GM12872 (cell line): ENCODE results near the gene ULK3.

Experiments
- TF ChIP-seq, protein P1 (sequence below): IDR thresholded peaks from 3 replicates; pipeline ENCODE4 v1.5.1; 2011; ENCODE audit warnings: low read depth, mild to moderate bottlenecking, low read length, moderate library complexity; ENCODE audit not compliant: insufficient read depth

ULK3 gene

GRCh38 chr15:74843891-74844299, 939 bp upstream of the ULK3 start:
- TF ChIP-seq, protein P1, sequence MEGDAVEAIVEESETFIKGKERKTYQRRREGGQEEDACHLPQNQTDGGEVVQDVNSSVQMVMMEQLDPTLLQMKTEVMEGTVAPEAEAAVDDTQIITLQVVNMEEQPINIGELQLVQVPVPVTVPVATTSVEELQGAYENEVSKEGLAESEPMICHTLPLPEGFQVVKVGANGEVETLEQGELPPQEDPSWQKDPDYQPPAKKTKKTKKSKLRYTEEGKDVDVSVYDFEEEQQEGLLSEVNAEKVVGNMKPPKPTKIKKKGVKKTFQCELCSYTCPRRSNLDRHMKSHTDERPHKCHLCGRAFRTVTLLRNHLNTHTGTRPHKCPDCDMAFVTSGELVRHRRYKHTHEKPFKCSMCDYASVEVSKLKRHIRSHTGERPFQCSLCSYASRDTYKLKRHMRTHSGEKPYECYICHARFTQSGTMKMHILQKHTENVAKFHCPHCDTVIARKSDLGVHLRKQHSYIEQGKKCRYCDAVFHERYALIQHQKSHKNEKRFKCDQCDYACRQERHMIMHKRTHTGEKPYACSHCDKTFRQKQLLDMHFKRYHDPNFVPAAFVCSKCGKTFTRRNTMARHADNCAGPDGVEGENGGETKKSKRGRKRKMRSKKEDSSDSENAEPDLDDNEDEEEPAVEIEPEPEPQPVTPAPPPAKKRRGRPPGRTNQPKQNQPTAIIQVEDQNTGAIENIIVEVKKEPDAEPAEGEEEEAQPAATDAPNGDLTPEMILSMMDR = no peak

GRCh38 chr15:74843445-74843828, 481 bp upstream of the ULK3 start:
- TF ChIP-seq, protein P1 = no peak

GRCh38 chr15:74841891-74842373, 1.0 kb downstream of the ULK3 start:
- TF ChIP-seq, protein P1 = no peak

DNA sequence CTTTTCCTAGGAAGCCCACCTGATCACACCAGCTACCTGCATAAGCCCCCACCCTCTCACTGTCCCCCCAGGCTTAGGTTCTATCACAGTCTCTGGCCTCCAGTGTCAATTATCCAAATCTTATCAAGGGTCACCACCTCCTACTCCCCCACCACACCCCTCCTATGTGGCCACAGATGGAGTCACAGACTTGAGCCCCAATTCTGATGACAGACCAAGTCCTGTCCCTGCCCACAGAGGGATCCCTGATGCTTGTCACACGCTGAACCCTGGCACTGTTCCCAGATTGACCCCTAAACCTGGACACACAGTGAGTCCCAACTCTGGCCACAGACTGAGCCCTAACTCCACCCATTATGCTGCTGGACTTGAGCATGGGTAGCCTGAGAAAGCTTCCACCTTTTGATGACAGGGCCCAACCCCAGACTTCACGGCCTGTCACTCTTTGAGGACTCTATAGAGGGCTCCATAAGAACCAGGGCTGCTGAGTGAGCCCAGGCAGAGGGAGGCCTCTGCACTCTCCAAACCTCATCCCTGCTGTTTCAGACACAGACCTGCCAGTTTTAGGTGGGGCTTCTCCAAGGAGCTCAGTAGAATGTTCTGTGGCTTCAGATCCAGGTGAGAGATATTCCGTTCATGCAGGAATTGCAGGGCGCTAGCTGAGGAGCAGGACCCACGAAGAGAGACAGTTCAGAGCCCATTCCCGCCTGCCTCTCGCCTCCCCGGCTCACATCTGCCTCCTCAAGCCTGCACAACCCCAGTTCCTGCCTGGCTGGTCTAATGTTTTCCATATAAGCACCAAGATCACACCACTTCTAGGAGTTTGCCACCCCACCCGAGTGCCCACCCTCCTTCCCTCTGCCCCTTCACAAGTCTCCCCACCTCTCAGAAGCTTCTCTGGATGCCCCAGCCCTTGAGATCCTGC, 1.8 kb downstream of the ULK3 start:
- TF ChIP-seq, protein P1 = no peak

DNA sequence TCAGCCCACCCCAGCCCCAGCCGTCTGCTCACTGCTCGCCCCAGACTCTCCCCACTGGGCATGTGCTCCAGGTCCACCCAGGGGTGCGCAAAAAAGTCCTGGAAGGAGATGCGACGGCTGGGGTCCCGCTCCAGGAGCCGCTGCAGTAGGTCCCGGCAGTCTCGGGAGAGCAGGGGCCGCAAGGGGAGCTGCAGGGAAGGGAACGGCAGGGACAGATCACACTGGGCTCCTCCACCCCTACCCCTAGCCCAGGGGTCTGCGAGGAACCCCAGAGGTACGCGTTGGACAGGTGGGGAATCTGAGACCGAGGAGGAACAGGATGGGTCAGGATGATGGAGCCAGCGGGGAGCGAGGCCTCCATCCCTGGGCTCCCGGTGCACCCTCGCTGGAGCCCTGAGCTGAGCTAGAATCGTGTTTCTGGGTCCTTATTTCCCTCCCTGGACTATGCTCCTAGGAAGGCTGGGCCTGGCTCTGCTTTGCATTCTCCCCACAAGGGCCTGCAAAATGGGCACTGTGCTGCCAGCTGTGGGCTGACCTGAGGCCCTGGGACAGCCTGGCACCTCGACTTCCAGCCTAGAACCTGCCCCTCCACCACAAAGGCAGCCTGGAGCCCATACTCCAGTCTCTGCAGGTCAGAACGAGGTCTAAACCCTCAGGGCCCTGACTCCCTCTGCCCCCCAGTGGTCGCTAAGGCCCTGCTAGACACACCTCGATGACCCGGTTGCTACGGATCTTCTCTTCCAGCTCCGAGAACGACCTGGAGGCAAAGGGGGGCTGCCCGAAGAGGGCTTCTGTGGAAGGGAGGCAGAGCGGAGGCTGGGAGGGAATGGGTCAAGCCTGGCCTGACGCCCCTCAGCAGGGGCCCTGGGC, 3.2 kb downstream of the ULK3 start:
- TF ChIP-seq, protein P1 = peak; percentile 42

- TF ChIP-seq, protein P1 = no peak
Measured at GRCh38 chr15:74838746-74839525, 4.0 kb downstream of the ULK3 start.
